Sigmoid colon (tissue), 7 donors: ENCODE results near the gene SNAP47. TPM values are rescaled to one million over a fixed set of nuclear protein-coding genes. Genes with fewer than 3 reads are reported as not detected.

Source experiments
- DNase-seq: peaks from one replicate; pipeline ENCODE4 v3.0.0-alpha.2; 2019
- H3K27ac ChIP-seq, 4 donors: fragments of 200-600 bp; sonication (generic); one replicate each; pipeline ENCODE4 v1.5.1; 2016 to 2019; ENCODE audit warnings: mild to moderate bottlenecking in 1 of 4
- H3K27me3 ChIP-seq, 3 donors: fragments of 200-600 bp; sonication (generic); one replicate each; pipeline ENCODE4 v1.5.1; 2019; ENCODE audit warnings: mild to moderate bottlenecking in 1 of 3
- H3K36me3 ChIP-seq, 4 donors: fragments of 200-600 bp; sonication (generic); one replicate each; pipeline ENCODE4 v1.5.1; 2016 to 2019
- H3K4me1 ChIP-seq, 4 donors: fragments of 200-600 bp; sonication (generic); one replicate each; pipeline ENCODE4 v1.5.1; 2017 to 2019
- H3K4me3 ChIP-seq, 4 donors: fragments of 200-600 bp; sonication (generic); one replicate each; pipeline ENCODE4 v1.5.1; 2017 to 2019; ENCODE audit warnings: mild to moderate bottlenecking in 2 of 4, moderate library complexity in 1 of 4
- H3K9me3 ChIP-seq, 4 donors: fragments of 200-600 bp in 3 of 4; sonication (generic) in 3 of 4; one replicate each; pipeline versions ENCODE4 v1.5.1 to v1.6.1; 2013 to 2019
- EP300 ChIP-seq, 4 donors: sonication (generic); formaldehyde crosslinking; IDR thresholded peaks; one replicate each; pipeline ENCODE4 v1.6.1; 2017; ENCODE audit warnings: antibody characterized with exemption in 4 of 4
- POLR2A ChIP-seq, 2 donors: fragments of 450-650 bp; IDR thresholded peaks; one replicate each; pipeline ENCODE4 v1.6.1; 2016; ENCODE audit warnings: antibody characterized with exemption in 2 of 2, mild to moderate bottlenecking in 2 of 2, moderate library complexity in 2 of 2
- POLR2AphosphoS5 ChIP-seq, 4 donors: sonication (generic); formaldehyde crosslinking; IDR thresholded peaks; one replicate each; pipeline ENCODE4 v1.6.1; 2017; ENCODE audit warnings: antibody characterized with exemption in 4 of 4
- WGBS, 2 donors: extraction: QIAGEN DNeasy Blood & Tissue Kit; methylation state at CpG; one replicate each; pipeline ENCODE4 v1.1.7; 2013; 5-methylcytosine and 5-hydroxymethylcytosine counted together
- intact Hi-C: fragments of 100-400 bp; cut with DNase I; formaldehyde crosslinking; loops from one replicate; pipeline ENCODE4 v1.15.1; 2023
- polyA plus RNA-seq, 3 donors: library from polyadenylated mRNA; stranded (reverse); fragments of 200-250 nt; gene quantifications; one replicate each; pipeline ENCODE4 v1.2.3, GENCODE V29; 2013
- total RNA-seq, 4 donors: library from RNA; depleted of rRNA; stranded (reverse); fragments of >200 nt; gene quantifications; one replicate each; pipeline ENCODE4 v1.1.0, GENCODE V29; 2016
- TF ChIP-seq, protein P1 (sequence below), 4 experiments: fragments of 450-650 bp in 3 of 4; fragments of 200-600 bp in 1 of 4; IDR thresholded peaks; one replicate each; pipeline ENCODE4 v1.5.1; 2016 to 2019; ENCODE audit warnings: antibody characterized with exemption in 4 of 4, mild to moderate bottlenecking in 3 of 4, moderate library complexity in 2 of 4
- donor health status: healthy with polysubstance abuse.
- donor health status: Bipolar disorder and iron deficiency.
- donor health status: healthy.

Gene SNAP47
- total and polyA plus RNA-seq, 7 donors, result 13.8 to 51.6 (median 33.9) TPM

DNA sequence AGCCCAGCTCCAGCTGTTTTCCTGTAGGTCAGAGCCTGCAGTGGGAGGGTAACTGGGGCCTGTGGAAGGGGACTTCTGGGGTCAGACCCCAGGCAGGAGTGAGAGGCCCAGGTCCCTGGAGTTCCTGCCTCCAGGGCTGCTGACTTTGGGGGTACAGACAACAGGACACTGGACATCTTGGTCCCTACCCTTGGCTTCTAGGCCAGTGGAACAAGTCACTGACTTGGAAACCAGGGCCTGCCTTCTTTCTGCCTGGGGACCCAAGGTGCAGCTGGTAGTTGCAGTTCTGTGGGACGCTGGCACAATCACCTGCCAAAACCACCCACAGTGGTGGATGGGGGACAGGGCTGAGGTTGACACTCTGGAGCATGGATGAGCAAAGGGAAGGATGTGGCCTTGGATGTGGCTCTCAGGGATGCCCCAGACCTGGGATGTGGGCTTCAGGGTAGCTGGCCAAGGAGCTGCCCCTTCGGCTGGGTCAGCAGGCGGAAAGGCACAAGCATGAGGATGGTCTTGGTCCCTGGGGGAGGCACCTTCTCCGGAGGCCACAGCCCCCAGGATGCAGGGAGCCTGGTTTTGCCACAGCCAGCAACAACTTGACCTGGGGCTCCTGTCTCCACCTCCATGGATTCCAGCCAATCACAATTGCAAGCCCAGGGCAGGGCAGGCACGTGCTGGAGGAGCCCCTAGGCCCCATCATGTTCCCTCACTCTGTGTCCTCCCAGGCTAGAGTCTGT, 5.9 kb upstream of the SNAP47 start:
- no peak for TF ChIP-seq EP300 (IDR thresholded peaks at IDR 0.05)
- TF ChIP-seq POLR2AphosphoS5 (IDR thresholded peaks at IDR 0.05), result no peak
- TF ChIP-seq POLR2A (IDR thresholded peaks at IDR 0.05), result no peak
- TF ChIP-seq, protein P1, sequence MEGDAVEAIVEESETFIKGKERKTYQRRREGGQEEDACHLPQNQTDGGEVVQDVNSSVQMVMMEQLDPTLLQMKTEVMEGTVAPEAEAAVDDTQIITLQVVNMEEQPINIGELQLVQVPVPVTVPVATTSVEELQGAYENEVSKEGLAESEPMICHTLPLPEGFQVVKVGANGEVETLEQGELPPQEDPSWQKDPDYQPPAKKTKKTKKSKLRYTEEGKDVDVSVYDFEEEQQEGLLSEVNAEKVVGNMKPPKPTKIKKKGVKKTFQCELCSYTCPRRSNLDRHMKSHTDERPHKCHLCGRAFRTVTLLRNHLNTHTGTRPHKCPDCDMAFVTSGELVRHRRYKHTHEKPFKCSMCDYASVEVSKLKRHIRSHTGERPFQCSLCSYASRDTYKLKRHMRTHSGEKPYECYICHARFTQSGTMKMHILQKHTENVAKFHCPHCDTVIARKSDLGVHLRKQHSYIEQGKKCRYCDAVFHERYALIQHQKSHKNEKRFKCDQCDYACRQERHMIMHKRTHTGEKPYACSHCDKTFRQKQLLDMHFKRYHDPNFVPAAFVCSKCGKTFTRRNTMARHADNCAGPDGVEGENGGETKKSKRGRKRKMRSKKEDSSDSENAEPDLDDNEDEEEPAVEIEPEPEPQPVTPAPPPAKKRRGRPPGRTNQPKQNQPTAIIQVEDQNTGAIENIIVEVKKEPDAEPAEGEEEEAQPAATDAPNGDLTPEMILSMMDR (IDR thresholded peaks at IDR 0.05), result no peak
- no peaks in the 10 kb centered on the region for H3K9me3 ChIP-seq
- H3K36me3 ChIP-seq, result peaks cover 8 to 19% (median 13%) of the 10 kb centered on the region in 4 donors
- H3K4me1 ChIP-seq, result peaks cover 0 to 45% (median 38%) of the 10 kb centered on the region in 4 donors
- H3K27ac ChIP-seq, result peak overlapping the region; percentile 66 to 79 (median 73)
- 59 to 60% methylated on average over 5 of the region's 5 CpGs for WGBS, 2 donors
- intact Hi-C loops, result loop anchor here (2.0 to 5.0 kb wide), 3 partner anchors 33 to 187 kb away; partner anchors contain the start of gene ZNF678
- H3K27me3 ChIP-seq, result no peaks in the 10 kb centered on the region
- H3K4me3 ChIP-seq, result peak overlapping the region; percentile 47 to 60 (median 56)
- DNase-seq, result no peak

DNA sequence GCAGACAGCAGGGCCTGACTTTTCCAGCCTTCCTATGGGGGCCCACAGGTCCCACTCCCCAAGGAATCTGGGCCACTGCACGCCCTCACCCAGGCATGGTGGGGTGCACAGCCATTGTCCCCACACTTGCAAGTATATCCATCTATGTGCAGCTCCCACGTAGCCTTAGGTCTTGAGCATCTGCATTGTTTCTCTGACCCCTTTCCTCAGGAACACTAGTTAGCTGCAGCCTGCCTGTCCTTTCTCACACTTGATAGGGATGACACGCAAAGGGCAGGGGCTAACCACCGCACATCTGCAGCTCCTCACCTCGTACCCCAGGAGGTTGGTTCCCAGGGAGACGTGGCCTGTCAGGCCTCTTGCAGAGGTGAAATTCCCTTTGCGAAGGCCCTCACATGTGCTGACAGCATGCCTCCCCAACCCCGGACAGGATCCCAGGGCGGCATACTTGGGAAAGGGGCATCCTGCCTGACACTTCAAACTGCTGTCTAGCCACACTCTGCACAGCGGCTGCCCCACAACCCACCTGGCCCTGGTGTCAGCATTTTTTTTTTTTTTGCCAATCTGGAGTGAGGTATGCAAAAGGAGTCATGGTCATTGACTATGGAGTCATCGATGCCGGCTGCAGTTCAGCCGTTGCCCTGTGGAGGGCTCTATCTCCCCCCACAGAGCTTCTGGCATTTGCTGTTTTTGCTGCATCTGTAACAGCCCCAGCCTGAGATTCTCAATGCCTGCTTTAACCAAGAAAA, 5.2 kb upstream of the SNAP47 start:
- Histone ChIP-seq H3K9me3 (no peaks in the 10 kb centered on the region), H3K27me3 (no peaks in the 10 kb centered on the region), H3K36me3 (peaks cover 8 to 19% (median 13%) of the 10 kb centered on the region in 4 donors), H3K27ac (peak overlapping the region; percentile 33 to 79 (median 68)), H3K4me1 (peaks cover 0 to 49% (median 43%) of the 10 kb centered on the region in 4 donors), H3K4me3 (no peak overlapping the region)
- DNase-seq, result no peak
- WGBS, 2 donors, result 51 to 58% methylated on average over 13 of the region's 13 CpGs
- TF ChIP-seq POLR2A (IDR thresholded peaks at IDR 0.05) (no peak), EP300 (IDR thresholded peaks at IDR 0.05) (no peak), POLR2AphosphoS5 (IDR thresholded peaks at IDR 0.05) (peak in 1 of 4 donors; percentile 13)
- TF ChIP-seq, protein P1 (IDR thresholded peaks at IDR 0.05), result peak; percentile 11 to 73 (median 53)
- intact Hi-C loops, result loop anchor here (2.0 to 5.0 kb wide), 4 partner anchors 32 to 352 kb away; partner anchors contain the start of genes ARF1 and ZNF678

DNA sequence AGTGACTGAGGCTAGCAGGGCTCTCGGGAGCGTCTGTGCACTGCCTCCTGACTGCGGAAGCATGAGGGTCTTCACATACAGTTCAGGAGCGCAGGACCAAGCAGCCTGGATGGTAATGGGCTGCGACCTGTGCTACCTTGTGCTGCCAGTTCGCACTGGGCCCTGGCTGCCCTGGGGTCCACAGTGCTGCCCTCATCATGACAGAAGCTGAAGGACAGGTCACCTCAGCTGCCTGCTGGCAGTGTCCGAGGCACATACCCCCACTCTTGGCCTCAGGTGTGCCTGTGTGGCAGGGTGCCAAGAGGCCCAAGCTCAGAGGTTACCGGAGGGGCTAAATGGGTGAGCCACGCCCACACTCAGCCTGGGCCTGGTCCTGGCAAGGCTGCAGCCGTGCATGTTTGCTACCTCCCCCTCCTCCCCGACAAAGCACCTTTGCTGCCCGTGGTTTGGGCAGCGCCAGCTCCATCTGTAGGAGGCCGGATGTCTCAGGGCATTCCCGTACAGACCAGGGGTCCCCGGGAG, 4.5 kb upstream of the SNAP47 start:
- H3K36me3 ChIP-seq, result peaks cover 8 to 19% (median 13%) of the 10 kb centered on the region in 4 donors
- H3K4me1 ChIP-seq, result peaks cover 0 to 49% (median 43%) of the 10 kb centered on the region in 4 donors
- peak overlapping the region in 3 of 4 donors; percentile 31 to 66 (median 33) for H3K27ac ChIP-seq
- intact Hi-C loops, result loop anchor here (5.0 kb wide), 1 partner anchor 352 kb away; the partner anchor contains the start of gene ARF1
- TF ChIP-seq, protein P1 (IDR thresholded peaks at IDR 0.05), result no peak
- no peak for TF ChIP-seq EP300 (IDR thresholded peaks at IDR 0.05)
- TF ChIP-seq POLR2AphosphoS5 (IDR thresholded peaks at IDR 0.05), result no peak
- no peak for TF ChIP-seq POLR2A (IDR thresholded peaks at IDR 0.05)
- no peak for DNase-seq
- H3K27me3 ChIP-seq, result no peaks in the 10 kb centered on the region
- WGBS, 2 donors, result 63 to 78% methylated on average over 16 of the region's 16 CpGs
- H3K4me3 ChIP-seq, result no peak overlapping the region
- H3K9me3 ChIP-seq, result no peaks in the 10 kb centered on the region

GRCh38 chr1:227731241-227731677, 4.0 kb upstream of the SNAP47 start:
- 88 to 92% methylated on average over 11 of the region's 11 CpGs for WGBS, 2 donors
- H3K27me3 ChIP-seq, result no peaks in the 10 kb centered on the region
- intact Hi-C loops, result loop anchor here (5.0 kb wide), 1 partner anchor 351 kb away; the partner anchor contains the start of gene ARF1
- H3K9me3 ChIP-seq, result no peaks in the 10 kb centered on the region
- H3K27ac ChIP-seq, result peak overlapping the region in 1 of 4 donors; percentile 31
- H3K36me3 ChIP-seq, result peaks cover 8 to 19% (median 13%) of the 10 kb centered on the region in 4 donors
- no peak for DNase-seq
- peaks cover 0 to 54% (median 49%) of the 10 kb centered on the region in 4 donors for H3K4me1 ChIP-seq
- H3K4me3 ChIP-seq, result no peak overlapping the region
- no peak for TF ChIP-seq POLR2A (IDR thresholded peaks at IDR 0.05)
- TF ChIP-seq, protein P1 (IDR thresholded peaks at IDR 0.05), result no peak
- TF ChIP-seq EP300 (IDR thresholded peaks at IDR 0.05), result no peak
